ENCODE data around the gene FNDC8. TPM values are rescaled to one million over a fixed set of nuclear protein-coding genes. Genes with fewer than 3 reads are reported as not detected.
"Not testable (repeated sequence)": the region's sequence is repeated elsewhere in the genome, so short reads cannot be mapped to it uniquely, and the experiment has no call there.

The FNDC8 gene
- polyA plus RNA-seq, 4 donors, result 0.11 to 0.23 (median 0.15) TPM

DNA sequence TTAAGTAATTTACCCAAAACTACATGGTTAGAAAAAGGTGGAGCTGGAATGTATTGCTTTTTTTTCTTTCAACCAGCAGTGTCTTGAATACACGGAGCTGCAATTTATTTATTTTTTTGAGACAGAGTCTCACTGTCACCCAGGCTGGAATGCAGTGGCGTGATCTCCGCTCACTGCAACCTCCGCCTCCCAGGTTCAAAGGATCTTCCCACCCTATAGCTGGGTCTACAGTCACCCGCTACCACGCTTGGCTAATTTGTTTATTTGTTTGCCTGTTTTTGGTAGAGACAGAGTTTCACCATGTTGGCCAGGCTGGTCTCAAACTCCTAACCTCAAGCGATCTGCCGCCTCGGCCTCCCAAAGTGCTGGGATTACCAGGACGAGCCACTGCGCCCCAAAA lies 30.7 kb upstream of the FNDC8 start:
- not testable (repeated sequence) for DNase-seq (ENCODE audit: low read depth in 4 of 4, low spot score in 3 of 4)

DNA sequence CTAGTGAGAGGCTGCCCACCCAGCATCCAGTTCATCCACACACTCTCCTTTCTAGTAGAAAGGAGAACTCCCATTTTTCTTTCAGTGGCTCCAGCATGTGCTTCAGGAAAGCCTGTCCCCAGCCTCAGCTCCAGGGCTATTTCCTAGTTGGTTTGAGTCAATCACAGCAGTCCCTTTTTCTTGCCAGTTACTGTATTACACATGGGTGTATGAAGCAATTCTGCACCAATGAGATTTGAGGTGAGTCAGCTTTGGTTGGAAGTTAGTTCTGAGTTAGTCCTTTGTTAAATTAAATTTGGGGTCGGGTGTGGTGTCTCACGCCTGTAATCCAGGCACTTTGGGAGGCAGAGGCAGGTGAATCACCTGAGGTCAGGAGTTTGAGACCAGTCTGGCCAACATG lies 26.5 kb upstream of the FNDC8 start:
- DNase-seq (ENCODE audit: low read depth in 4 of 4, low spot score in 3 of 4), result no peak

DNA sequence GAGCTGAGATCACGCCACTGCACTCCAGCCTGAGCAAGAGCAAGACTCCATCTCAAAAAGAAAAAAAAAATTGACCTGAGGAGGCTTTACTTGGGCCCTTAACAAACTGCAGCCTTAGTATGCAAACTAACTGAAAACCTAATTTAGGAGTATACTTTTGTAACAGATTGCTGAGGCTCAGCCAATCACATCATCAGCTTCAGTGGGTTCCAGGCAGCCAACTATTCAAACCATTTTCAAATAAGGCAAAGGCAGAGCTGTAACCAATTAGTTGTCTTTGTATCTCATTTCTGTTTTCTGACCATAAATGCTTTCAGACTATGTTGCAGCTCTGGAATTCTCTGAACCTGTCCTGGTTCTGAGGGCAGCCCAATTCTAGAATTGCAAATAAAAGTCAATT lies 25.7 kb upstream of the FNDC8 start:
- DNase-seq (ENCODE audit: low read depth in 4 of 4, low spot score in 3 of 4), result no peak

DNA sequence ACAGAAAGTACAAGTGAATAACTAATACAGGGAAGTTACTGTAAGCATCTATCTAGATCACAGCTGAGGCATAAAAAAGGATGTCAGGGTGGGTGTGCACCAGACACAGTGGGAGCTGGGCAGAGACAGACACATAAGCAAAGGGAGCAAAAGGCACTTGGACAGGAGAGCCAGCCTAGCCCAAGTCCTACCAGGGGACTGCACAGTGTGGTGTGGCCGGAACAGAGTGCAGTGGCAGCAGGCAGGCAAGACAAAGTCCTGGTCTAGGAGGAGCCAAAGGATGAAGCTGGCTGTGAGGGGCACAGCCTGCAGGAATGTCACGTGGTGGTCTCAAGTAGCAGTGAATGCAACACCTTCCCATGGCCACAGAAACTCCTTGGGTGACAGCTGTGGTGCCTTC lies 23.6 kb upstream of the FNDC8 start:
- no peak for DNase-seq (ENCODE audit: low read depth in 4 of 4, low spot score in 3 of 4)

DNA sequence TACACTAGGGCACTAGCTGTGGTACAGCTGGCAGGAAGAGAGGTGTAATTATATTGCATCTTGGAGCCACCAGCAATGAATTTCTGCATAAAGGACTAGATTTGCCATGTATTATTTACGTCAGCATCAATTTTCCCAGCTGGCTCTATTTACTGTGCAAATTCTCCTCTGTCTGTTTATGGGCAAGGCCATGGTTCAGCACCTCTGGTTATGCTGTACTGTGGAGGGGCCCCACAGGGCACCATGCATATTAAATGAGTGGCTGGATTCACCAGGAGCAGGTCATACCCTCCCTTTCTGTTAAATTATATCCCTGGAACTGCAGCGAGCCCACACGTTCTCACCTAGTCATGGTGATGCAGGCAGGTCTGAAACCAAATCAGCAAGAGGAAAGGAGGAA lies 21.5 kb upstream of the FNDC8 start:
- no peak for DNase-seq (ENCODE audit: low read depth in 4 of 4, low spot score in 3 of 4)

DNA sequence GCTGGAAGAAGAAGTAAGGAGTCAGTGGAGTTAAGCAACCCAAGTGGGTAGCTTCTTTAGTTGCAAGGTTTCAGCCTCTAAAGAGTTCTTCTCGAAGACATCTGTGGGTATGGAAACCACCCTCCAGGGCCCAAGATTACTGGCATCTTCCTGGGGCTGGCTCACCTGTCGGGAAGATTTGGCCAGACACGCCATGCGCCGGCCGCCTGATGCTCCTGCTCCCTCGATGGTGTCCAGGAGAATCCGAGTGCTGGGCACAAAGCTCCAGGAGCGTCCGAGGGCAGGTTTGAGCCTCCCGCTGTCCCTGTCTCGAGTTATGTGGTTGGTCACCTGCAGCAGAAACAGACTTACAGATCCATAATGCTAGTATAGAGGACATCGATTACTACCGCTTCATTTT lies 20.4 kb upstream of the FNDC8 start:
- DNase-seq (ENCODE audit: low read depth in 4 of 4, low spot score in 3 of 4), result no peak

DNA sequence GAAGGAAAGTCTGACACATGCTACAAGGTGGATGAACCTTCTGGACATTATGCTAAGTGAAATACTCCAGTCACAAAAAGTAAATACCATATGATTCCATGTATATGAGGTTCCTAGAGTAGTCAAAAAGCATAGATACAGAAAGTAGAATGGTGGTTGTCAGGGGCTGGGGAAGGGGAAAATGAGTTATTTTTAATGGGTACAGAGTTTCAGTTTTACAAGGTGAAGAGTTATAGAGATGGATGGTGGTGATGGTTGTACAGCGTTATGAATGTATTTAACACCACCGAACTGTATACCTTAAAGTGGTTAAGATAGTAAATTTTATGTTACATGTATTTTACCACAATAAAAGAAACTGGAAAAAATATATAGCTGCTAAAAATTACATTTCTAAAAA lies 19.7 kb upstream of the FNDC8 start:
- DNase-seq (ENCODE audit: low read depth in 4 of 4, low spot score in 3 of 4), result no peak

DNA sequence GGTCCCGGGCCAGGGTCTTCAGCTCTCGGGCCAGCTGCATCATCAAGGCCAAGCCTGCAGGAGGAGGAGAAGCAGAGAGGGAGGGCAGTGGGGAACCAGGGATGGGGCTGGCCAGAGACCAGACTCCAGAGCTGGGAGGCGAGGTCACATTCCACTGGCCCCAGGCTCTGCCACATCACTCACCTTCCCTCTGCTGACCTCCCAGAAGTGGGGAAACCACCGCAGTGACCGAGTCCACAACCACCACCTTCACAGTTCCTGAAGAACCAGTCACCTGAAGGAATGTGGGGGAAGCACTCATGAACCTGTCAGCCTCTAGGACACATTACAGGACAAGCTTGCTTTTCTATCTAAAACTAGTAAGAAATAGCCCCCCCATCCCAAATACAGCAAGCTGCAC lies 18.1 kb upstream of the FNDC8 start:
- no peak for DNase-seq (ENCODE audit: low read depth in 4 of 4, low spot score in 3 of 4)

DNA sequence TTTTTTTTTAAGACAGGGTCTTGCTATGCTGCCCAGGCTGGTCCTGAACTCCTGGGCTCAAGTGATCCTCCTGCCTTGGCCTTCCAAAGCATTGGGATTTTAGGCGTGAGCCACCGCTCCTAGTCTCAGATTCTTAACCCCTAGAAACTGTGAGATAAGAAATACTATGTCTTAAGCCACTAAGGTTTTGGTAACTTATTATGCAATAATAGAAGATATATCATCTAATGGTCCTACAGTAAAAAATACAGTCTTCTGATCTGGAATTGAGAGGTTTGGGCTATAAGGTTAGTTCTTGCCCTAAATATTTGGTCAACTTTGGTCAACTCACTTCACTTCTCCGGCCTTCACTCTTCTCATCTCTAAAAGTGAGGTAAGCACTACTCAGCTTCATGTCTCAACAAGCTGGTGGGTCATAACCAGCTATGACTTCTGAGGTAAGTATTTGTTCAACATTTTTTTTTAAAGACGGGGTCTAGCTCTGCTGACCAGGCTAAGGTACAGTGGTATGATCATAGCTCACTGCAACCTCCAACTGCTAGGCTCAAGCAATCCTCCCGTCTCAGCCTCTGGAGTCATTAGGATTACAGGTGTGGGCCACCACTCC lies 16.5 kb upstream of the FNDC8 start:
- no peak for DNase-seq (ENCODE audit: low read depth in 4 of 4, low spot score in 3 of 4)

DNA sequence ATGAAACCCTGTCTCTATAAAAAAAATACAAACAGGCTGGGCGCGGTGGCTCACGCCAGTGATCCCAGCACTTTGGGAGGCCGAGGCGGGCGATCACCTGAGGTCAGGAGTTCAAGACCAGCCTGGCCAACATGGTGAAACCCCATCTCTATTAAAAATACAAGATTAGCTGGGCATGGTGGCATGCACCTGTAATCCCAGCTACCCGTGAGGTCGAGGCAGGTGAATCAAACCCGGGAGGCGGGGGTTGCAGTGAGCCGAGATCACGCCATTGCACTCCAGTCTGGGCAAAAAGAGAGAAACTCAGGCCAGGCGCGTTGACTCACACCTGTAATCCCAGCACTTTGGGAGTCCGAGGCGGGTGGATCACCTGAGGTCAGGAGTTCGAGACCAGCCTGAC lies 10.6 kb upstream of the FNDC8 start:
- DNase-seq (ENCODE audit: low read depth in 4 of 4, low spot score in 3 of 4), result not testable (repeated sequence)

DNA sequence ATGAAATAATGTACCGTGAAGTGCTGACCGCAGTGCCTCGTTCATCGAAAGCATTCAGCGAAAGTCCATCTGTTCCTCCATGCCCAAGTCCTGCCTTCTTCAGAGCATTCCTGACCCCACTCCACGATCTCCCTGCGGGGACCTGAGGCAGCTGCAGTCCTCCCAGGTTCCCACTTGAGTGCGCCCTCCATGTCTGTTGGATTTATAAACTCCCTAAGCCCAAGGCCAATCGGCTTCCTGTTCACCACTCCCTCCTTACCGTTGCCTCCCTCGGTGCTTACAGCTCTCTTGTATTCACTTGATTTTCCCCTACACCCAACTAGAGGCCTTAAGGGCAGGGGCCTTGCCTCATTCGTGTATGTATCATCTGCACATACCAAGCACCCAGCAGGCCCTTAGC lies 4.6 kb upstream of the FNDC8 start:
- no peak for DNase-seq (ENCODE audit: low read depth in 4 of 4, low spot score in 3 of 4)

DNA sequence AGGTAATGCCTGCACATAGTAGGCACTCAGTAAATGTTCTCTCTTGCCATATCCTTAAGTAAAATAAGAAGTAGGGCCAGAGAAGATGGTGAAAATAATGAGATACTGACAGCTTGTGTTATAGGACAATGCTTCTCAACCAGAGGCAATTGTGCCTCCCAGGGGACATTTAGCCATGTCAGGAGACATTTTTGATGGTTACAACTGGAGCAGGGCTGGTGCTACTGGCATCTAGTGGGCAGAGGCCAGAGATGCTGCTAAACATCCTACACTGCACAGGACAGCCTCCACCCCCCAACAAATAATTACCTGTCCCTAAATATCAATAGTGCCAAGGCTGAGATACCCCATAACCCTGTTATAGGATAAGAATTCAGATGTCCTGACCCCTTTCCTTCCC lies 3.4 kb upstream of the FNDC8 start:
- DNase-seq (ENCODE audit: low read depth in 4 of 4, low spot score in 3 of 4), result no peak

DNA sequence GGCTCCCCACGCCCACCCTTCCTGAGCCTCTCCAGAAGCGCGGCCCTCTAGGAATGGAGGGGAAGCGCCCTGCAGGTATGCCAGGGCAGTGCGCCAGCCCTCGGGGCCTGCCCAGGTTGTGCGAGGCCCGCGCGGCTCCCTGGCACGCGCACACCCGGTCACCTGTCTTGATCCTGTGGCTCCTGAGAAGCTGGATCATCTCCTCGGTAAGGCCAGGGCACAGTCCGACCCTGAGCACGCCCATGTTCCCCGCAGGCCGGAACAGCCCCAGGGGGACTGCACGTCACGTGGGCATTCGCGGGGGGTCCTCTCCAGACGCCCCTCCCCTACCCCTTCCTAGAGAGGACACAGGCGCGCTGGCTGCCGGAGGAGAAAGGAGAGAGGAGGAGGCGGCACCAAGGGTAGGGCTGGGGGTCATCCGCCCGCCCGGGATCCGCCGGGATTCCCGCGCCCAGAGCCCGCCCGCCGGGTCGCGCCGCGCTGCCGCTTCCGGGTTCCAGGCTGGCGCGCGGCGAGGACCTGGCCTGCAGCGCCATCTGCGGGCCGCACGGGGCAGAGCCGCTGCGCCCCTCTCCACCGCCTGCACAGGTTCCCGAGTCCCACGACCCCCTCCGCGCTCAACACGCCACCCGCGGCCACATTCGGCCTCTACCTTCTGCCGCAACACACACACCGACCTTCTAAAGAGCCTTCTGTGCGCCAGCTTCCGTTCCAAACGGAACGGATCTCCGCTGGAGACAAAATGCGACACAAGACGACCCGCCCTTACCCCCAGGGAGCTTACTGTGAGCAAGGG lies 1.8 kb upstream of the FNDC8 start, which contains the start of gene RAD51D:
RAD51D (minus strand) TSS at position 491 of the 796 bp plus-strand sequence; CDS start at position 244, 247 bp downstream.
- DNase-seq (ENCODE audit: low read depth in 4 of 4, low spot score in 3 of 4), result peak; percentile 41 to 63 (median 53)

DNA sequence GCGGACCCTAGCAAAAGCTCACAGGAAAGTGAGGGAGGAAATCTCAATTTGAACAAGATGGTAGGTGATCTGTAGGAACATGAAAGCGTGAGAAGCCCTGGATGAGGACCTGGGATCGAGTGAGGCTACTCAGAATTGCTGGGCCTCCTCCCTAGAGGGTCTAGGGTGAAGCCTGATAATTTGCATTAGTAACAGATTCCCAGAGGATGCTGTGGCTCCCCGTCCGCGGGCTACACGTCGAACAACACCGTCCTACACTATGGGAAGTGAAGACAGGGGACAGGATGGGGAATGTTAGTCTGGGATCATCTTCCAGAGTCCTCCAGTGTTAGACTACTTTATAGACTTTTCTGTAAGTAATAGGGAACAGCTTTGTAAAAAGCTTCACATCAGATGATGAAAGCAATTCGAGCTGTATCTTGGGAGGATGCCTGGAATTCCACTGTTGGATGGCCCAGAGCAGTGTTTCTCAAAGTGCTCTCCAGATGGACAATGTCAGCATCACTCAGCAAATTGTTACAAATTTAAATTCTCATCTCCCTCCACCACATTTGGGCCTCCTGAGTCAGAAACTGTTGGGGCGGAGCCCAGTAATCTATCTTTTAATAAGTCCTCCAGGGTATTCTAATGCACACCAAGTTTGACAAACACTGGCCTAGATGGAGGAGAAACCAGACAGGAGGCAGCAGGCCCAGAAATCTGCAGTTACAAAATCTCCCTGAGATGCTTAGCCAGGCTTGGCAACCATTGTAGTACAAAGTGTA lies 6.5 kb downstream of the FNDC8 start:
- DNase-seq (ENCODE audit: low read depth in 4 of 4, low spot score in 3 of 4), result no peak

DNA sequence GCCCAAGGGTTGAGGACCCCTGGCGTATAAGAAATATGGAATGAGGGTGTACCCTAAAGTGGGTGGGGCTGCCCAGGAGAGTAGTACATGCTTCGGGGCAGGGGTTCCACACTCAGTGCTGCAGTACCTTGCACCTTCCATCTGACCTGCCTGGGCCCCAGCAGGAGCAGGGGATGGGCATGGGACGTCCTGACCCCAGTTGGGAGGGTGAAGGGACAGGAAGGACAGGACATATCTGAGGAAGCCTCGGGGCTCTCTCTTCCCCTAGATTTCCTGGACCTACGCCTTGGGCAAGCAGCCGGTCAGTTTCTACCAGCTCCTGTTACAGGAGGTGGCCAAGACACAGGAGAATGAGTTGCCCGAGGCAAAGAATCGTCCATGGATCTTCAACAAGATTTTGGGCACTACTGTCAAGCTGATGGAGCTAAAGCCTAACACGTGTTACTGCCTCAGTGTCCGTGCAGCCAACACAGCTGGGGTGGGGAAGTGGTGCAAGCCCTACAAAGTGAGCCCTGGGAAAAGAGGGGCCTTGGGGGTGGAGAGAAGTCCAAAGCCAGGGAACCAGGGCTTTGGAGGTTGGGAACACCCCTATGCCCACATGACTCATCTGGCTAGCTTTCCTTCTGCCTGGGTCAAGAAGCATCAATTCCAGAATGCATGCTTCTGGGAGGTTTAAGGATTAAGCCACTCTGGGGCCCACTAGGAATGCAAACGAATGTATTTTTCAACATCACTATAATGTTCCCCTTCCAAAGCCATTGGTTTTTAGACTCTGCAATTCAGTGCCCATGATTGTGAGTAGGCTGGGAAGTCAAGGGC lies 7.9 kb downstream of the FNDC8 start:
- DNase-seq (ENCODE audit: low read depth in 4 of 4, low spot score in 3 of 4), result no peak

DNA sequence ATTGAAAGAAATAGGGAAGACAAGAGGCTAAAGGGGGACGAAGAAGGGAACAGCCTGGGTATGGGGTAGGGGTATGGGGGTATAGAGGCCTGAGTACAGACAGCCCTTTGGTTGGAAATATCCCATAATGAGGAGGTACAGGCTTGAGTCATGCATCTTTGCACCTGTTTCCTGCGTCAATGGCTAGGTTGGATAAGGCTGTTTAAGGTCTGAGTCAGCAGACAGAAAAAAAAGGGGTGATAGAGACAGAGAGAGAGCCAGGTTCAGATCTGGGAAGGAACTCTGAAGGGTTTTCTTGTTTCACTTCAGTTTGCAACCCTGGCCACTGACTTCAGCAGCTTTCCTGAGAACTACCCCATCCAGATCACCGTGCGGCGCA lies 8.5 kb downstream of the FNDC8 start:
- DNase-seq (ENCODE audit: low read depth in 4 of 4, low spot score in 3 of 4), result no peak

DNA sequence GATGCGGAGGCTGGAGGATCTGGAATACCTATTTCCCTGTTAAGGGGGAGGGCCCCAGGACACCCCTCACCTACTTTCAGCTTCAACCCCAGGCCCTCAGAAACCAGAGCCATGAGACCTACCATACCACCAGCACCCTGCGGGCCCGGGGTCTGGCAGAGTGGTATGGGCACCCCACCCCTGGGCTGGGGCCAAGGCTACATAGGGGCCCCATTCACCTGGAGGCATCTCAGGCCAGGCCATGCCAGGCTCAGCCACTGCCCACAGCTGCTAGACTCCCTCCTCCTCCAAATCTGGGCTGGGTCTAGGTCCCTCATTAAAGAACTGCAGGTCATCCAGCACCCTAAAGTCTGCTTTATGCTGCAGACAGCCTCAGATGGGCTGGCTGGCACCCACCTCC lies 9.0 kb downstream of the FNDC8 start:
- no peak for DNase-seq (ENCODE audit: low read depth in 4 of 4, low spot score in 3 of 4)

DNA sequence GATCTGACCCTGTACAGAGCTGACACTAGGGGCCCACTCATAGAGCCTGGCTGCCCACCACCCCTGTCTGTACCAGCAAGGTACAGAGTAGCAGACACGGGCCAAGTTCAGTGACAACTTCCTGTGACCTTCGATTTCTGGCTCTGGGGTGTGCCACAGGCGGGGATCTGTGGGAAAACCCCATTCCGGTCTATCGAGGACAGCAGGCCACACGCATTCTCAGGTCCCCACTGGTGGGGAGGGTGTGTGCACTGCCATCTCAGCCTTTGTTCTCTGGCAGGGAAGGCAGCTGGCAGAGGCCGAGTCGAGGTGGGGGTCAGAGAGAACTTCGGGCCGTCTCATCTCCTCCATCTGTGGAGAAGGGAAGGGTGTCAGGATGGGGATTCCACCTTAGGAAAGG lies 10.7 kb downstream of the FNDC8 start:
- no peak for DNase-seq (ENCODE audit: low read depth in 4 of 4, low spot score in 3 of 4)

DNA sequence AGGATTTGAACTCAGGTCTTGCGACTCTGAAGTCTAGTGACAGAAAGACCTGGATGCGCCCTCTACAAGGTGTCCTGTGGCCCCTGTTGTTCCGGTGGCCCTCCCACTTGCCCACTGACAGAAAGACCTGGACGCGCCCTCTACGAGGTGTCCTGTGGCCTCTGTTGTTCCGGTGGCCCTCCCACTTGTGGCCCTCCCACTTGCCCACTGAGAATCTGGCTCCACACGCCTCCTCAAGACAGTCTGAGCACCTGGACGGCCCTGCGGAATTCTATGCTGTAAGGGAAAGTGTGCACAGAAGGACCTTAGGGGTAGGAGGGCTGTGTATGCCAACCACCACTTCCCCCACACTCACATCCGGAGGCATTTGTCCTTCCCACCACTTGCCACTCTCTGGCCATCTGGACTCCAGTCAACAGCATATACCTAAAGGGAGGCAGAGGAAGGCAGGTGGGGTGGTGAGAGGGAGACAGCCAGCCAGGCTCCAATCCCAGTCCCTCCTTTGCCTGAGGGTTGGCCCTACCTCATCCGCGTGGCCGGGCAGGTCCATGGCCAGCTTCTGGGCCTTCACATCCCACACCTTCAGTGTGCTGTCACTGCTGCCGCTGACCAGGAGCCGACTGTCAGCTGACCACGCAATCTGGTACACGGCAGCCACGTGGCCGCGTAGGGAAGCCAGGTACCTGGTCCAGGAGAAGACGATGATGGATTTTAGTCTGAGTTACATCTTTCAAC lies 11.6 kb downstream of the FNDC8 start:
- DNase-seq (ENCODE audit: low read depth in 4 of 4, low spot score in 3 of 4), result no peak

DNA sequence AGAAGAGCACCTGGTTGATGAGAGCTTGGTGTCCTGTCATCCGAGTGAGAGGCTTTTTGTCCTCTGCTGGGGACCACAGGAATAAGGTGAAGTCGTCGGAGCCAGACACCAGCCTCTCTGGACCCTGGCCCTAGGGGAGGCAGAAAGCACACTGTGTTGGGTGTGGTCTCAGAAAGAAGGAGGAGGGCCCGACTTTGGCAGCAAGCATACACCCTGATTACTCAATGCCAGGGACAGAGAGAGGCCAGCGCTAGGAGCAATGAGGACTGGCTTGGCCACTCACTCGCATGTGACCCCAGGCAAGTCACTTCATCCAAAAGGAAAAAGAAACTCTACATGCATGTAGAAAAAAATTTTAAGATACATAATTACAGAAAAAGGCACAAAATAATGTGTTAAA lies 13.9 kb downstream of the FNDC8 start:
- DNase-seq (ENCODE audit: low read depth in 4 of 4, low spot score in 3 of 4), result no peak

All from left renal pelvis (tissue), 4 donors.